CD4-positive, alpha-beta T cell treated with Interleukin-1 beta for 1 hour (primary cell): ENCODE measurements around the gene RPS25.
A peak's percentile ranks its signal among the peaks of the same experiment; 100 is the strongest.
"Not testable (repeated sequence)": the region's sequence is repeated elsewhere in the genome, so short reads cannot be mapped to it uniquely, and the experiment has no call there.

ENCODE experiments used
- DNase-seq, 2 donors: peaks; one replicate each; pipeline ENCODE4 v3.0.0-alpha.2; 2020 to 2022

RPS25 gene

GRCh38 chr11:119014209-119014924 is 3.8 kb downstream of the RPS25 start:
- no peak for DNase-seq

GRCh38 chr11:119012629-119013170 is 5.4 kb downstream of the RPS25 start:
- no peak for DNase-seq

- DNase-seq: no peak
Measured at GRCh38 chr11:119011476-119012053, 6.6 kb downstream of the RPS25 start.

- no peak for DNase-seq
Measured at GRCh38 chr11:119006656-119007055, 11.5 kb downstream of the RPS25 start.

- no peak for DNase-seq
Measured at GRCh38 chr11:119000906-119001305, 17.2 kb downstream of the RPS25 start.

GRCh38 chr11:118998822-118999221 is 19.3 kb downstream of the RPS25 start:
- no peak for DNase-seq

GRCh38 chr11:118998388-118998717 is 19.8 kb downstream of the RPS25 start:
- DNase-seq: no peak

- peak; percentile 95 to 96 for DNase-seq
Measured at GRCh38 chr11:118997627-118998387, 20.3 kb downstream of the RPS25 start, which contains the start of gene CENATAC. Gene CENATAC (plus strand): TSS chr11:118998138. CDS start chr11:118998198, 60 bp downstream.

GRCh38 chr11:118996926-118997626 is 21.1 kb downstream of the RPS25 start:
- DNase-seq: peak; percentile 21 to 49

- DNase-seq: not testable (repeated sequence)
Measured at GRCh38 chr11:118991486-118992038, 26.6 kb downstream of the RPS25 start.

- DNase-seq: no peak
Measured at GRCh38 chr11:118988280-118988679, 29.9 kb downstream of the RPS25 start.

GRCh38 chr11:118984825-118985224 is 33.3 kb downstream of the RPS25 start:
- no peak for DNase-seq

GRCh38 chr11:118984337-118984736 is 33.8 kb downstream of the RPS25 start:
- DNase-seq: not testable (repeated sequence)

- DNase-seq: no peak
Measured at GRCh38 chr11:118980191-118980881, 37.8 kb downstream of the RPS25 start.

GRCh38 chr11:118979434-118979833 is 38.7 kb downstream of the RPS25 start:
- no peak for DNase-seq

- no peak for DNase-seq
Measured at GRCh38 chr11:118975771-118976709, 42.1 kb downstream of the RPS25 start.

GRCh38 chr11:118973985-118974384 is 44.2 kb downstream of the RPS25 start:
- no peak for DNase-seq

GRCh38 chr11:118971646-118972045 is 46.5 kb downstream of the RPS25 start, which contains the start of gene FOXR1:
Gene FOXR1 (plus strand): TSS chr11:118971761. CDS start chr11:118971932, 171 bp downstream.
- no peak for DNase-seq

GRCh38 chr11:118969508-118969907 is 48.6 kb downstream of the RPS25 start:
- not testable (repeated sequence) for DNase-seq
